SK-N-SH (cell line): ENCODE results near the gene DNAJB1. TPM values are rescaled to one million over a fixed set of nuclear protein-coding genes. Genes with fewer than 3 reads are reported as not detected.
"Not testable (repeated sequence)": the region's sequence is repeated elsewhere in the genome, so short reads cannot be mapped to it uniquely, and the experiment has no call there.

Experiments used
- CTCF ChIA-PET: fragments of 300-600, 350-600 bp; formaldehyde crosslinking; extraction: SDS; loops from one replicate; lab custom pipeline; 2021; lab: Yijun Ruan, JAX
- POLR2A ChIA-PET: fragments of 350-600 bp; sonication (Branson Sonifier 250); formaldehyde crosslinking; extraction: SDS; loops from one replicate; lab custom pipeline; 2020; ENCODE audit warnings: antibody characterized with exemption, inconsistent platforms; lab: Yijun Ruan, JAX
- DNase-seq: peaks from one replicate; pipeline ENCODE4 v3.0.0; 2012
- H2AFZ ChIP-seq: fragments of 200-600 bp; sonication (generic); 2 replicates; pipeline ENCODE4 v1.8.1; 2016; ENCODE audit warnings: antibody characterized with exemption, mild to moderate bottlenecking, low read depth
- H3F3A ChIP-seq: fragments of 200-600 bp; sonication (generic); replicated peaks from 2 replicates; pipeline ENCODE3; 2016; ENCODE audit warnings: antibody characterized with exemption, mild to moderate bottlenecking; ENCODE audit not compliant: insufficient read depth
- H3K27ac ChIP-seq, 2 experiments: fragments of 200-500 bp in 1 of 2; fragments of 200-600 bp in 1 of 2; sonication (Bioruptor generic) in 1 of 2; sonication (generic), shearing (Covaris generic) in 1 of 2; 2 replicates each; pipeline versions ENCODE4 v1.5.1 to v1.6.1; 2014 to 2016; ENCODE audit warnings: low read depth in 2 of 2, inconsistent platforms in 1 of 2, low read length in 1 of 2, mild to moderate bottlenecking in 1 of 2, mixed read lengths in 1 of 2
- H3K27me3 ChIP-seq: fragments of 200-600 bp; sonication (generic), shearing (Covaris generic); 2 replicates; pipeline ENCODE4 v1.6.1; 2016; ENCODE audit warnings: mixed run types; ENCODE audit not compliant: insufficient read depth
- H3K36me3 ChIP-seq, 2 experiments: fragments of 200-500 bp in 1 of 2; fragments of 200-600 bp in 1 of 2; sonication (Bioruptor generic) in 1 of 2; sonication (generic) in 1 of 2; replicated peaks in 1 of 2; 2 replicates each; pipeline versions ENCODE3 to v1.5.1; 2014 to 2016; ENCODE audit warnings: low read length in 1 of 2, mild to moderate bottlenecking in 1 of 2; ENCODE audit not compliant: insufficient read depth in 2 of 2, control insufficient read depth in 1 of 2
- H3K4me1 ChIP-seq, 2 experiments: fragments of 200-500 bp in 1 of 2; fragments of 200-600 bp in 1 of 2; sonication (Bioruptor generic) in 1 of 2; sonication (generic), shearing (Covaris generic) in 1 of 2; 2 replicates each; pipeline versions ENCODE4 v1.5.1 to v1.6.1; 2014 to 2016; ENCODE audit warnings: low read depth in 1 of 2, low read length in 1 of 2, mixed run types in 1 of 2; ENCODE audit not compliant: insufficient read depth in 2 of 2, control insufficient read depth in 1 of 2
- H3K4me2 ChIP-seq: fragments of 200-600 bp; sonication (generic), shearing (Covaris generic); 2 replicates; pipeline ENCODE4 v1.6.1; 2017; ENCODE audit warnings: mixed run types
- H3K4me3 ChIP-seq, 2 experiments: fragments of 200-500 bp in 1 of 2; fragments of 200-600 bp in 1 of 2; sonication (Bioruptor generic) in 1 of 2; sonication (generic), shearing (Covaris generic) in 1 of 2; 2 replicates each; pipeline versions ENCODE4 v1.5.1 to v1.8.1; 2014 to 2016; ENCODE audit warnings: low read depth in 2 of 2, inconsistent platforms in 1 of 2, low read length in 1 of 2, mild to moderate bottlenecking in 1 of 2, mixed read lengths in 1 of 2, moderate library complexity in 1 of 2
- H3K79me2 ChIP-seq: fragments of 200-600 bp; sonication (generic); 2 replicates; pipeline ENCODE4 v1.8.1; 2017; ENCODE audit warnings: mild to moderate bottlenecking; ENCODE audit not compliant: insufficient read depth
- H3K9ac ChIP-seq: fragments of 200-600 bp; sonication (generic); 2 replicates; pipeline ENCODE4 v1.6.1; 2017; ENCODE audit warnings: mixed run types
- H3K9me2 ChIP-seq: fragments of 200-600 bp; sonication (generic); 2 replicates; pipeline ENCODE4 v1.6.1; 2017; ENCODE audit warnings: mixed run types
- H3K9me3 ChIP-seq: fragments of 200-600 bp; sonication (generic); 2 replicates; pipeline ENCODE4 v1.6.1; 2017; ENCODE audit warnings: mixed run types, mild to moderate bottlenecking, moderate library complexity
- H4K20me1 ChIP-seq: fragments of 200-600 bp; sonication (generic); 2 replicates; pipeline ENCODE4 v1.6.1; 2017; ENCODE audit warnings: mild to moderate bottlenecking, mixed run types; ENCODE audit not compliant: insufficient read depth
- ELF1 ChIP-seq: IDR thresholded peaks from 2 replicates; pipeline ENCODE4 v1.4.0; 2012
- FOSL2 ChIP-seq: IDR thresholded peaks from 2 replicates; pipeline ENCODE4 v1.4.0; 2012; ENCODE audit warnings: low read depth, mild to moderate bottlenecking, moderate library complexity, borderline replicate concordance
- GABPA ChIP-seq: IDR thresholded peaks from 2 replicates; pipeline ENCODE4 v1.4.0; 2012; ENCODE audit warnings: low read depth, mild to moderate bottlenecking
- JUND ChIP-seq: IDR thresholded peaks from 2 replicates; pipeline ENCODE4 v1.4.0; 2012
- MEF2A ChIP-seq: IDR thresholded peaks from 2 replicates; pipeline ENCODE4 v1.4.0; 2012; ENCODE audit warnings: low read depth, borderline replicate concordance
- RXRA ChIP-seq: IDR thresholded peaks from 2 replicates; pipeline ENCODE4 v1.4.0; 2012; ENCODE audit warnings: low read depth, mild to moderate bottlenecking, borderline replicate concordance
- TCF12 ChIP-seq: IDR thresholded peaks from 2 replicates; pipeline ENCODE4 v1.4.0; 2012
- TEAD4 ChIP-seq: IDR thresholded peaks from 2 replicates; pipeline ENCODE4 v1.4.0; 2012; ENCODE audit warnings: mild to moderate bottlenecking, borderline replicate concordance; ENCODE audit not compliant: insufficient read depth
- WGBS: methylation state at CpG from one replicate; pipeline ENCODE4 v1.1.6; 2017; ENCODE audit warnings: low lambda C conversion rate; 5-methylcytosine and 5-hydroxymethylcytosine counted together
- polyA plus RNA-seq, 3 experiments: library from polyadenylated mRNA; depleted of rRNA; stranded (reverse); fragments of >200 nt; gene quantifications; 2 replicates each; pipeline ENCODE4 v1.2.3, GENCODE V29; 2012
- TF ChIP-seq, protein P1 (sequence below): fragments of 150-350 bp; IDR thresholded peaks from 2 replicates; pipeline ENCODE4 v1.6.1; 2016; ENCODE audit warnings: mild to moderate bottlenecking, low read depth, low read length
- TF ChIP-seq, protein P2 (sequence below): IDR thresholded peaks from 2 replicates; pipeline ENCODE4 v1.4.0; 2012; ENCODE audit warnings: low read depth, borderline replicate concordance

DNAJB1 gene
- polyA plus RNA-seq, 1 of the 3 experiments (the other 2 are of a cell fraction), result 103 TPM

DNA sequence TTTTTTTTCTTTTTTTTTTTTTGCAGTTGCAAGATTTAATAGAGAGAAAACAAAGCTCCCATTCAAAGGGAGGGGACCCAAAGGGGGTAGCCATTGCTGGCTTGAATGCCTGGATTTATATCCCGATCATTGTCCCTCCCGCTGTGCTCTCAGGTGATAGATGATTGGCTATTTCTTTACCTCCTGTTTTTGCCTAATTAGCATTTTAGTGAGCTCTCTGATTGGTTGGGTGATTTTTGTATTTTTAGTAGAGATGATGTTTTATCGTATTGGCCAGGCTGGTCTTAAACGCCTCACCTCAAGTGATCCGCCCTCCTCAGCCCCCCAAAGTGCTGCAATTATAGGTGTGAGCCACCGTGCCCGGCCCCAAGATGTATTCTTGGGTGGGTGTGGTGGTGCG is 13.6 kb downstream of the DNAJB1 start:
- POLR2A ChIA-PET, result not testable (repeated sequence)

GRCh38 chr19:14503285-14503684 is 14.9 kb downstream of the DNAJB1 start:
- WGBS, result 33% methylated on average over 1 of the region's 1 CpG
- Histone ChIP-seq H3K9me2 (no peaks in the 10 kb centered on the region), H3K27ac (no peak overlapping the region), H3K27me3 (no peaks in the 10 kb centered on the region), H3F3A (peaks cover 28% of the 10 kb centered on the region), H3K9me3 (no peaks in the 10 kb centered on the region), H4K20me1 (no peaks in the 10 kb centered on the region), H3K36me3 (no peaks in the 10 kb centered on the region), H3K4me1 (no peaks in the 10 kb centered on the region), H3K9ac (no peak overlapping the region), H3K4me2 (no peak overlapping the region), H2AFZ (no peak overlapping the region), H3K79me2 (no peaks in the 10 kb centered on the region), H3K4me3 (no peak overlapping the region)
- DNase-seq, result no peak
- CTCF ChIA-PET, result interaction anchor here (0.9 kb wide), 1 partner anchor 32 kb away, joined by 3 read pairs; no protein-coding TSS in a partner anchor
- TF ChIP-seq GABPA, result no peak
- no peak for TF ChIP-seq FOSL2
- TF ChIP-seq RXRA, result no peak
- TF ChIP-seq JUND, result no peak
- TF ChIP-seq ELF1, result no peak
- TF ChIP-seq, protein P1, sequence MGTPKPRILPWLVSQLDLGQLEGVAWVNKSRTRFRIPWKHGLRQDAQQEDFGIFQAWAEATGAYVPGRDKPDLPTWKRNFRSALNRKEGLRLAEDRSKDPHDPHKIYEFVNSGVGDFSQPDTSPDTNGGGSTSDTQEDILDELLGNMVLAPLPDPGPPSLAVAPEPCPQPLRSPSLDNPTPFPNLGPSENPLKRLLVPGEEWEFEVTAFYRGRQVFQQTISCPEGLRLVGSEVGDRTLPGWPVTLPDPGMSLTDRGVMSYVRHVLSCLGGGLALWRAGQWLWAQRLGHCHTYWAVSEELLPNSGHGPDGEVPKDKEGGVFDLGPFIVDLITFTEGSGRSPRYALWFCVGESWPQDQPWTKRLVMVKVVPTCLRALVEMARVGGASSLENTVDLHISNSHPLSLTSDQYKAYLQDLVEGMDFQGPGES, result no peak
- TF ChIP-seq TCF12, result no peak
- TF ChIP-seq MEF2A, result no peak
- POLR2A ChIA-PET, result interaction anchor here (1.0 kb wide), 1 partner anchor 15 kb away, joined by 3 read pairs; the partner anchor contains the start of gene DNAJB1

More for the DNA sequence above, 13.6 kb downstream of the DNAJB1 start:
- not testable (repeated sequence) for H3K36me3 ChIP-seq, H3K27me3 ChIP-seq, H3K9me3 ChIP-seq, H3K4me2 ChIP-seq, H2AFZ ChIP-seq, H3K79me2 ChIP-seq, H3K4me1 ChIP-seq, DNase-seq, H3K9me2 ChIP-seq, H4K20me1 ChIP-seq, H3K4me3 ChIP-seq, H3K27ac ChIP-seq, H3K9ac ChIP-seq
- CTCF ChIA-PET, result interaction anchor here (1.7 to 4.3 kb wide), 3 partner anchors 8 to 24 kb away, joined by 5 to 30 read pairs (median 14); partner anchors contain the start of genes DNAJB1 and GIPC1
- H3F3A ChIP-seq, result peaks cover 31% of the 10 kb centered on the region
- 85% methylated on average over 8 of the region's 8 CpGs for WGBS

DNA sequence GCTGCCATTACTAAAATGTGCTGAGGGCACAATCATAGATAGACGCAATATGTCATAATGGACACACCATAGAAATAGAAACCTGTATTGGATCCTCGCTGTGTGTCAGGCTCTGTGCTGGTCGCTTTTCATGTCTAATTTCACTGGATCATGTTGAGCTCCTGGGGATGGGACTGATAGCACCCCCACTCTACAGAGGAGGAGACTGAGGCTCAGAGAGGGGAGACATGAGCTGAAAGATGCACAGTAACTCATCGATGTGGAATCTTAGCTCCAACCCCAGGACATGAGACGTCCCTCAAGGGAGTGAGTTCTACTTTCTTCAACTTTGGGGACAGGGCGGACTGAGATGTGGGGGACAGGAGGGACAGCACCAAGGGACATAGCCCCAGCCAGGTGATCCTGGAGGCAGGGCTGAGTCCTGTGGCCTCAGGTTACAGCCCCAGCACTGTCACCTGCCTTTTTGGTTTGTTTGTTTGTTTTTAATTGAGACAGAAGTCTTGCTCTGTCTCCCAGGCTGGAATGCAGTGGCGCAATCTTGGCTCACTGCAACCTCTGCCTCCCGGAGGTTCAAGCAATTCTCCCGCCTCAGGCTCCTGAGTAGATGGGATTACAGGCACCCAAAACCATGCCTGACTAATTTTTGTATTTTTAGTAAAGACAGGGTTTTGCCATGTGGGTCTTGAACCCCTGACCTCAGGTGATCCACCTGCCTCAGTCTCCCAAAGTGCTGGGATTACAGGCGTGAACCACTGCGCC is 15.7 kb downstream of the DNAJB1 start:
- ChIA-PET POLR2A (no interaction called here), CTCF (no interaction called here)
- TF ChIP-seq TEAD4, result no peak
- TF ChIP-seq, protein P2, sequence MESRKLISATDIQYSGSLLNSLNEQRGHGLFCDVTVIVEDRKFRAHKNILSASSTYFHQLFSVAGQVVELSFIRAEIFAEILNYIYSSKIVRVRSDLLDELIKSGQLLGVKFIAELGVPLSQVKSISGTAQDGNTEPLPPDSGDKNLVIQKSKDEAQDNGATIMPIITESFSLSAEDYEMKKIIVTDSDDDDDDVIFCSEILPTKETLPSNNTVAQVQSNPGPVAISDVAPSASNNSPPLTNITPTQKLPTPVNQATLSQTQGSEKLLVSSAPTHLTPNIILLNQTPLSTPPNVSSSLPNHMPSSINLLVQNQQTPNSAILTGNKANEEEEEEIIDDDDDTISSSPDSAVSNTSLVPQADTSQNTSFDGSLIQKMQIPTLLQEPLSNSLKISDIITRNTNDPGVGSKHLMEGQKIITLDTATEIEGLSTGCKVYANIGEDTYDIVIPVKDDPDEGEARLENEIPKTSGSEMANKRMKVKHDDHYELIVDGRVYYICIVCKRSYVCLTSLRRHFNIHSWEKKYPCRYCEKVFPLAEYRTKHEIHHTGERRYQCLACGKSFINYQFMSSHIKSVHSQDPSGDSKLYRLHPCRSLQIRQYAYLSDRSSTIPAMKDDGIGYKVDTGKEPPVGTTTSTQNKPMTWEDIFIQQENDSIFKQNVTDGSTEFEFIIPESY, result no peak
- no peak overlapping the region for H3K4me3 ChIP-seq
- H3K27ac ChIP-seq, result no peak overlapping the region
- H3K9me2 ChIP-seq, result no peaks in the 10 kb centered on the region
- no peaks in the 10 kb centered on the region for H3K36me3 ChIP-seq
- WGBS, result 63% methylated on average over 10 of the region's 11 CpGs
- peaks cover 28% of the 10 kb centered on the region for H3F3A ChIP-seq
- no peaks in the 10 kb centered on the region for H3K9me3 ChIP-seq
- no peak overlapping the region for H3K9ac ChIP-seq
- no peak for DNase-seq
- H3K4me1 ChIP-seq, result peaks cover 0 to 1% of the 10 kb centered on the region in 2 experiments; a peak in 1 of 4 replicates
- no peak overlapping the region for H3K4me2 ChIP-seq
- no peaks in the 10 kb centered on the region for H4K20me1 ChIP-seq
- no peak overlapping the region for H2AFZ ChIP-seq
- H3K27me3 ChIP-seq, result no peaks in the 10 kb centered on the region
- H3K79me2 ChIP-seq, result no peaks in the 10 kb centered on the region
